HFF-Myc (cell line): Measurements from ENCODE around the gene NOBOX.
"Not testable (repeated sequence)": the region's sequence is repeated elsewhere in the genome, so short reads cannot be mapped to it uniquely, and the experiment has no call there.

Source experiments
- DNase-seq: peaks from one replicate; pipeline ENCODE4 v3.0.0-alpha.2; 2011; ENCODE audit warnings: low read depth; ENCODE audit errors: extremely low read depth
- H3K4me3 ChIP-seq: replicated peaks from 2 replicates; pipeline ENCODE4 v1.5.1; 2011; ENCODE audit warnings: low read depth, mild to moderate bottlenecking, control low read depth, low read length
- CTCF ChIP-seq: IDR thresholded peaks from 2 replicates; pipeline ENCODE4 v1.5.1; 2012; ENCODE audit warnings: mild to moderate bottlenecking, low read depth, low read length, control low read depth; ENCODE audit errors: missing control alignments

The NOBOX gene

GRCh38 chr7:144384071-144384470 lies 19.4 kb downstream of the NOBOX start:
- no peak overlapping the region for H3K4me3 ChIP-seq
- no peak for TF ChIP-seq CTCF
- DNase-seq, result no peak

- DNase-seq, result no peak
- no peak for TF ChIP-seq CTCF
- H3K4me3 ChIP-seq, result no peak overlapping the region
Measured at GRCh38 chr7:144379776-144380384, 23.6 kb downstream of the NOBOX start.

GRCh38 chr7:144378651-144379050 lies 24.8 kb downstream of the NOBOX start:
- no peak overlapping the region for H3K4me3 ChIP-seq
- TF ChIP-seq CTCF, result no peak
- DNase-seq, result no peak

- DNase-seq, H3K4me3 ChIP-seq: not testable (repeated sequence)
Measured at GRCh38 chr7:144369221-144369620, 34.3 kb downstream of the NOBOX start.

- not testable (repeated sequence) for H3K4me3 ChIP-seq, DNase-seq
Measured at GRCh38 chr7:144367250-144367649, 36.2 kb downstream of the NOBOX start.

GRCh38 chr7:144365523-144365922 lies 38.0 kb downstream of the NOBOX start:
- DNase-seq, H3K4me3 ChIP-seq: not testable (repeated sequence)

- not testable (repeated sequence) for H3K4me3 ChIP-seq
Measured at GRCh38 chr7:144362061-144362460, 41.4 kb downstream of the NOBOX start.

GRCh38 chr7:144356860-144357259 lies 46.6 kb downstream of the NOBOX start:
- not testable (repeated sequence) for DNase-seq

More at GRCh38 chr7:144362061-144362460, 41.4 kb downstream of the NOBOX start:
- DNase-seq, result not testable (repeated sequence)

GRCh38 chr7:144356185-144356584 lies 47.3 kb downstream of the NOBOX start:
- not testable (repeated sequence) for DNase-seq, H3K4me3 ChIP-seq

More at GRCh38 chr7:144356860-144357259, 46.6 kb downstream of the NOBOX start:
- H3K4me3 ChIP-seq, result not testable (repeated sequence)

- H3K4me3 ChIP-seq, DNase-seq: not testable (repeated sequence)
Measured at GRCh38 chr7:144355176-144355822, 48.2 kb downstream of the NOBOX start, which contains the start of gene ARHGEF5. TSS of gene ARHGEF5 (plus strand) at chr7:144355402. CDS start at chr7:144362670, 7,268 bp downstream.

GRCh38 chr7:144351667-144352066 lies 51.8 kb downstream of the NOBOX start:
- DNase-seq, H3K4me3 ChIP-seq: not testable (repeated sequence)

- not testable (repeated sequence) for H3K4me3 ChIP-seq
Measured at GRCh38 chr7:144348625-144349024, 54.9 kb downstream of the NOBOX start.

More at GRCh38 chr7:144348625-144349024, 54.9 kb downstream of the NOBOX start:
- not testable (repeated sequence) for DNase-seq
